ENCODE data around the gene TCF21. TPM values are rescaled to one million over a fixed set of nuclear protein-coding genes. Genes with fewer than 3 reads are reported as not detected.

Gene TCF21
- total and polyA plus RNA-seq, 2 experiments from 2014 or later: 0.17 to 0.19 TPM

DNA sequence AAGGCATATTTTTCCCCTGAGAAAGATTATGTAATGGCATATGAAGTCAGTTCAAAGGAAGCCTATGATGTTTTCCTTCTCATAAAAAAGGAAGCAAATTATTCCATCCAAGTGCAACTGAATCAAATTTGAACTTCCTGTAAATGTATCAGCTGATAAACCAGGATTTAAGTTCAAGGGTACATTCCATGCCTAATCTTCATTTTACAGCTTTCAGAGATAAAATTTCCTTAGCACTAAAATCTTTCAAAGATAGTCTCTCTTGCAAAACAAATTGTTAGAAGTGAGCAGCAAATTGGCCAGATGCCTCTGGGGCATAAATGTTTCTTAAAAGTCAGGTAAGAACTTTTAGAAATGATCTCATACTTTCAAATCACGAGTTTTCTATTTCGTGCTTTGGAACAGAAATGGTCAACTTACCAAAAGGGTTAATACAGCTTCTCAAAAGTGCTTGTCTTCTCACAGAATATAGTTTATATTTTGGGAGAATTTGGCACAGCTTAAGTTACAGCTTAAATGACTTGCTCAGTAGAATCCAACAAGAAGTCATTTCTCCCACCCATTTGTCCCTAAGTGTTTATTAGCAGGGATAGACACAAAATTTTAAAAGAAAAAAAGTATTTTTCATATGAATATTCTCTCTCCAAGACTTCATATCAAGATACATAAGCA lies 2.7 kb upstream of the TCF21 start:
- H3K79me2 ChIP-seq (replicated peaks; ENCODE audit: insufficient read depth): no peaks in the 10 kb centered on the region
- Mint-ChIP-seq H3K27me3 (ENCODE audit: insufficient read depth, low read depth, poor library complexity) (peaks cover 37% of the 10 kb centered on the region), H3K27ac (no peak overlapping the region), H3K4me3 (no peak overlapping the region), H3K9me3 (no peaks in the 10 kb centered on the region; the same call in 2 of the 3 replicates), H3K4me1 (peaks cover 26% of the 10 kb centered on the region), H3K36me3 (ENCODE audit: low read depth) (no peaks in the 10 kb centered on the region)
- 0 out of 2 replicates have a peak, but pooled peaks cover 5% of the 10 kb centered on the region for H3F3A ChIP-seq (replicated peaks; ENCODE audit: low read depth)
- peaks cover 61% of the 10 kb centered on the region for H3K27me3 ChIP-seq (ENCODE audit: insufficient read depth)
- no peak overlapping the region for H3K27ac ChIP-seq (ENCODE audit: low read depth)
- TF ChIP-seq POLR2AphosphoS5 (IDR thresholded peaks at IDR 0.05; ENCODE audit: low read depth): no peak
- no peak for TF ChIP-seq ZNF114 (CRISPR knock-in tag; IDR thresholded peaks at IDR 0.05)
- no peak for TF ChIP-seq JUNB (IDR thresholded peaks at IDR 0.05; ENCODE audit: unreplicated experiment)
- no peak for TF ChIP-seq CREB1 (CRISPR knock-in tag; IDR thresholded peaks at IDR 0.05; ENCODE audit: low read depth)
- TF ChIP-seq, protein P1, sequence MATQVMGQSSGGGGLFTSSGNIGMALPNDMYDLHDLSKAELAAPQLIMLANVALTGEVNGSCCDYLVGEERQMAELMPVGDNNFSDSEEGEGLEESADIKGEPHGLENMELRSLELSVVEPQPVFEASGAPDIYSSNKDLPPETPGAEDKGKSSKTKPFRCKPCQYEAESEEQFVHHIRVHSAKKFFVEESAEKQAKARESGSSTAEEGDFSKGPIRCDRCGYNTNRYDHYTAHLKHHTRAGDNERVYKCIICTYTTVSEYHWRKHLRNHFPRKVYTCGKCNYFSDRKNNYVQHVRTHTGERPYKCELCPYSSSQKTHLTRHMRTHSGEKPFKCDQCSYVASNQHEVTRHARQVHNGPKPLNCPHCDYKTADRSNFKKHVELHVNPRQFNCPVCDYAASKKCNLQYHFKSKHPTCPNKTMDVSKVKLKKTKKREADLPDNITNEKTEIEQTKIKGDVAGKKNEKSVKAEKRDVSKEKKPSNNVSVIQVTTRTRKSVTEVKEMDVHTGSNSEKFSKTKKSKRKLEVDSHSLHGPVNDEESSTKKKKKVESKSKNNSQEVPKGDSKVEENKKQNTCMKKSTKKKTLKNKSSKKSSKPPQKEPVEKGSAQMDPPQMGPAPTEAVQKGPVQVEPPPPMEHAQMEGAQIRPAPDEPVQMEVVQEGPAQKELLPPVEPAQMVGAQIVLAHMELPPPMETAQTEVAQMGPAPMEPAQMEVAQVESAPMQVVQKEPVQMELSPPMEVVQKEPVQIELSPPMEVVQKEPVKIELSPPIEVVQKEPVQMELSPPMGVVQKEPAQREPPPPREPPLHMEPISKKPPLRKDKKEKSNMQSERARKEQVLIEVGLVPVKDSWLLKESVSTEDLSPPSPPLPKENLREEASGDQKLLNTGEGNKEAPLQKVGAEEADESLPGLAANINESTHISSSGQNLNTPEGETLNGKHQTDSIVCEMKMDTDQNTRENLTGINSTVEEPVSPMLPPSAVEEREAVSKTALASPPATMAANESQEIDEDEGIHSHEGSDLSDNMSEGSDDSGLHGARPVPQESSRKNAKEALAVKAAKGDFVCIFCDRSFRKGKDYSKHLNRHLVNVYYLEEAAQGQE (IDR thresholded peaks at IDR 0.05; ENCODE audit: unreplicated experiment): no peak
- no peak for TF ChIP-seq ZNF331 (CRISPR knock-in tag; IDR thresholded peaks at IDR 0.05; ENCODE audit: low read depth)
- no peak for TF ChIP-seq EZH2 (IDR thresholded peaks at IDR 0.05; ENCODE audit: low read depth, unreplicated experiment)
- TF ChIP-seq STAT1 (IDR thresholded peaks at IDR 0.05; ENCODE audit: unreplicated experiment): no peak
- no peak for TF ChIP-seq NANOG (IDR thresholded peaks at IDR 0.05; ENCODE audit: borderline replicate concordance)
- TF ChIP-seq, protein P2, sequence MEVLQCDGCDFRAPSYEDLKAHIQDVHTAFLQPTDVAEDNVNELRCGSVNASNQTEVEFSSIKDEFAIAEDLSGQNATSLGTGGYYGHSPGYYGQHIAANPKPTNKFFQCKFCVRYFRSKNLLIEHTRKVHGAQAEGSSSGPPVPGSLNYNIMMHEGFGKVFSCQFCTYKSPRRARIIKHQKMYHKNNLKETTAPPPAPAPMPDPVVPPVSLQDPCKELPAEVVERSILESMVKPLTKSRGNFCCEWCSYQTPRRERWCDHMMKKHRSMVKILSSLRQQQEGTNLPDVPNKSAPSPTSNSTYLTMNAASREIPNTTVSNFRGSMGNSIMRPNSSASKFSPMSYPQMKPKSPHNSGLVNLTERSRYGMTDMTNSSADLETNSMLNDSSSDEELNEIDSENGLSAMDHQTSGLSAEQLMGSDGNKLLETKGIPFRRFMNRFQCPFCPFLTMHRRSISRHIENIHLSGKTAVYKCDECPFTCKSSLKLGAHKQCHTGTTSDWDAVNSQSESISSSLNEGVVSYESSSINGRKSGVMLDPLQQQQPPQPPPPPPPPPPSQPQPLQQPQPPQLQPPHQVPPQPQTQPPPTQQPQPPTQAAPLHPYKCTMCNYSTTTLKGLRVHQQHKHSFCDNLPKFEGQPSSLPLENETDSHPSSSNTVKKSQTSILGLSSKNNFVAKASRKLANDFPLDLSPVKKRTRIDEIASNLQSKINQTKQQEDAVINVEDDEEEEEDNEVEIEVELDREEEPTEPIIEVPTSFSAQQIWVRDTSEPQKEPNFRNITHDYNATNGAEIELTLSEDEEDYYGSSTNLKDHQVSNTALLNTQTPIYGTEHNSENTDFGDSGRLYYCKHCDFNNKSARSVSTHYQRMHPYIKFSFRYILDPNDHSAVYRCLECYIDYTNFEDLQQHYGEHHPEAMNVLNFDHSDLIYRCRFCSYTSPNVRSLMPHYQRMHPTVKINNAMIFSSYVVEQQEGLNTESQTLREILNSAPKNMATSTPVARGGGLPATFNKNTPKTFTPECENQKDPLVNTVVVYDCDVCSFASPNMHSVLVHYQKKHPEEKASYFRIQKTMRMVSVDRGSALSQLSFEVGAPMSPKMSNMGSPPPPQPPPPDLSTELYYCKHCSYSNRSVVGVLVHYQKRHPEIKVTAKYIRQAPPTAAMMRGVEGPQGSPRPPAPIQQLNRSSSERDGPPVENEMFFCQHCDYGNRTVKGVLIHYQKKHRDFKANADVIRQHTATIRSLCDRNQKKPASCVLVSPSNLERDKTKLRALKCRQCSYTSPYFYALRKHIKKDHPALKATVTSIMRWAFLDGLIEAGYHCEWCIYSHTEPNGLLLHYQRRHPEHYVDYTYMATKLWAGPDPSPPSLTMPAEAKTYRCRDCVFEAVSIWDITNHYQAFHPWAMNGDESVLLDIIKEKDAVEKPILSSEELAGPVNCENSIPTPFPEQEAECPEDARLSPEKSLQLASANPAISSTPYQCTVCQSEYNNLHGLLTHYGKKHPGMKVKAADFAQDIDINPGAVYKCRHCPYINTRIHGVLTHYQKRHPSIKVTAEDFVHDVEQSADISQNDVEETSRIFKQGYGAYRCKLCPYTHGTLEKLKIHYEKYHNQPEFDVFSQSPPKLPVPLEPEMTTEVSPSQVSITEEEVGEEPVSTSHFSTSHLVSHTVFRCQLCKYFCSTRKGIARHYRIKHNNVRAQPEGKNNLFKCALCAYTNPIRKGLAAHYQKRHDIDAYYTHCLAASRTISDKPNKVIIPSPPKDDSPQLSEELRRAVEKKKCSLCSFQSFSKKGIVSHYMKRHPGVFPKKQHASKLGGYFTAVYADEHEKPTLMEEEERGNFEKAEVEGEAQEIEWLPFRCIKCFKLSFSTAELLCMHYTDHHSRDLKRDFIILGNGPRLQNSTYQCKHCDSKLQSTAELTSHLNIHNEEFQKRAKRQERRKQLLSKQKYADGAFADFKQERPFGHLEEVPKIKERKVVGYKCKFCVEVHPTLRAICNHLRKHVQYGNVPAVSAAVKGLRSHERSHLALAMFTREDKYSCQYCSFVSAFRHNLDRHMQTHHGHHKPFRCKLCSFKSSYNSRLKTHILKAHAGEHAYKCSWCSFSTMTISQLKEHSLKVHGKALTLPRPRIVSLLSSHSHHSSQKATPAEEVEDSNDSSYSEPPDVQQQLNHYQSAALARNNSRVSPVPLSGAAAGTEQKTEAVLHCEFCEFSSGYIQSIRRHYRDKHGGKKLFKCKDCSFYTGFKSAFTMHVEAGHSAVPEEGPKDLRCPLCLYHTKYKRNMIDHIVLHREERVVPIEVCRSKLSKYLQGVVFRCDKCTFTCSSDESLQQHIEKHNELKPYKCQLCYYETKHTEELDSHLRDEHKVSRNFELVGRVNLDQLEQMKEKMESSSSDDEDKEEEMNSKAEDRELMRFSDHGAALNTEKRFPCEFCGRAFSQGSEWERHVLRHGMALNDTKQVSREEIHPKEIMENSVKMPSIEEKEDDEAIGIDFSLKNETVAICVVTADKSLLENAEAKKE (CRISPR knock-in tag; IDR thresholded peaks at IDR 0.05): no peak
- H4K20me1 ChIP-seq (replicated peaks; ENCODE audit: insufficient read depth): no peaks in the 10 kb centered on the region
- H3K4me3 ChIP-seq: no peak overlapping the region
- H3K4me1 ChIP-seq (ENCODE audit: insufficient read depth): peaks cover 26% of the 10 kb centered on the region
- H3K9me2 ChIP-seq (ENCODE audit: insufficient read depth): no peaks in the 10 kb centered on the region
- H3K36me3 ChIP-seq (ENCODE audit: insufficient read depth): no peaks in the 10 kb centered on the region
- DNase-seq (ENCODE audit: low spot score) (no peak), ATAC-seq (no peak)
- no peak overlapping the region for H3K4me2 ChIP-seq
- H2AFZ ChIP-seq: no peak overlapping the region

All from GM23338 (cell line).